ENCODE measurements around the gene HAUS3. TPM values are rescaled to one million over a fixed set of nuclear protein-coding genes. Genes with fewer than 3 reads are reported as not detected.
A peak's percentile ranks its signal among the peaks of the same experiment; 100 is the strongest.

The HAUS3 gene
- total and polyA plus RNA-seq, 2 of the 13 experiments (the other 11 are each of a cell fraction or from before 2014, with no cell fraction given): 3.9 to 12.6 TPM

DNA sequence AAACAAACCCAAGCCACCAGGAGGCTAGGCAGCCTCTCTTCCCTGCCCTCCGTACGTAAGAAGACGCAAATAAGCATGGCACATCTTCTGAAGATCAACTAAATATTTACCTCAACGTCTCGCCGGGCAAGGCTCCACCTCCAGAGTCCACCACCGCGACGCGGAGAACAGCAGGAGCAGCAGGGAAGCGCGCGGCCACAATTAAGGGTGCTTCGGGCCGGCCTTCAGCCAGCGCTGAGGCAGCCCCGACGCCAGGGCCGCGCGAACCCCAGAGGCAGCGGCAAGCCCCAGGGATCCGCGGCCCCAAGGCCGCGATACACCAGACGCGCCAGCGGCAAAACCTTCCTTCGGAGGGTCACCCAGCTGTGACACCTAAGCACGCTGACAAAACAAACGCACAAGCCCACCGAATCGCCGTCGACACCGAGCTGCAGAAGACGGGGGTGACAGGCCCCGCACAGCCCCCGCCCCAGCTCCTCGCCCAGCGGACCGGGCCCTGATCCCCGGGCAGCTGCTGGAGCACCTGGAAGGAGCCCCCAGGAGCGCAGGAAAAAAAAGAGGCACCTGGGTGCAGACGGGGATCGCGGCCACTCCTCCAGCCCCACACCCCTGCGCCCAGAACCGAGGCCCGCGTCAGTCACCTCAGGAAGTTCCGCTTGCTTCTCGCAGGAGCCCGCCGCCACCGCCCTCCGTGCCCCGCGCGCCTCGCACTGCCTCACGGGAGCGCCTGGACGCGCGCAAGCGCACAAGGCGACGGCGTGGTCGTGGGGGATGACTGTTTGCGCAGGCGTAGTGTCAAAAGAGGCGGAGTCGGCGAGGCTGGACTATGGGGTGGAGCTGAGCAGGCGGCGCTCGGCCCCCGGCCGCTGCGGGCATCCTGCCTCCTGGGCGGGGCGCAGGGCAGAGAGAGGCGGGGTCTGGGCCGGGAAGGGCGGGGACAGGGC lies at the start of gene HAUS3, which contains the start of gene POLN (continued):
- TF ChIP-seq ZNF569 (CRISPR knock-in tag; IDR thresholded peaks at IDR 0.05; ENCODE audit: borderline replicate concordance) (no peak), ZNF124 (CRISPR knock-in tag; IDR thresholded peaks at IDR 0.05) (no peak), ZNF772 (CRISPR knock-in tag; IDR thresholded peaks at IDR 0.05) (peak; percentile 33; the same call in 1 of the 2 replicates), NCOR1 (IDR thresholded peaks at IDR 0.05; ENCODE audit: borderline replicate concordance, low read length) (no peak), ZNF20 (CRISPR knock-in tag; IDR thresholded peaks at IDR 0.05) (no peak), SETDB1 (CRISPR knock-in tag; IDR thresholded peaks at IDR 0.05; ENCODE audit: borderline replicate concordance) (no peak), ZFX (CRISPR knock-in tag; IDR thresholded peaks at IDR 0.05; ENCODE audit: low read depth) (peak; percentile 94), ZNF333 (CRISPR knock-in tag; IDR thresholded peaks at IDR 0.05; ENCODE audit: borderline replicate concordance) (0 out of 2 replicates have a peak, but pooled peaks have one; percentile 25), KMT2B (CRISPR knock-in tag; IDR thresholded peaks at IDR 0.05) (peak; percentile 90), HNF4G (IDR thresholded peaks at IDR 0.05; ENCODE audit: borderline replicate concordance, low read depth, low read length) (no peak), HNF4G (CRISPR knock-in tag; IDR thresholded peaks at IDR 0.05; ENCODE audit: borderline replicate concordance, low read depth) (no peak), MTA3 (CRISPR knock-in tag; IDR thresholded peaks at IDR 0.05) (0 out of 2 replicates have a peak, but pooled peaks have one; percentile 49), ZFP1 (CRISPR knock-in tag; IDR thresholded peaks at IDR 0.05) (no peak), ZNF777 (CRISPR knock-in tag; IDR thresholded peaks at IDR 0.05) (peak; percentile 96), SALL2 (CRISPR knock-in tag; IDR thresholded peaks at IDR 0.05) (no peak), TRIM24 (CRISPR knock-in tag; IDR thresholded peaks at IDR 0.05) (no peak), ZFP37 (CRISPR knock-in tag; IDR thresholded peaks at IDR 0.05; ENCODE audit: borderline replicate concordance) (no peak), NONO (IDR thresholded peaks at IDR 0.05) (no peak), NONO (CRISPR knock-in tag; conservative IDR thresholded peaks at IDR 0.05) (peak; percentile 56; the same call in 1 of the 2 replicates), ZNF329 (CRISPR knock-in tag; IDR thresholded peaks at IDR 0.05; ENCODE audit: low read depth) (no peak), ZNF354B (CRISPR knock-in tag; IDR thresholded peaks at IDR 0.05) (no peak), MLLT10 (CRISPR knock-in tag; IDR thresholded peaks at IDR 0.05) (no peak)
- TF ChIP-seq, protein P1, sequence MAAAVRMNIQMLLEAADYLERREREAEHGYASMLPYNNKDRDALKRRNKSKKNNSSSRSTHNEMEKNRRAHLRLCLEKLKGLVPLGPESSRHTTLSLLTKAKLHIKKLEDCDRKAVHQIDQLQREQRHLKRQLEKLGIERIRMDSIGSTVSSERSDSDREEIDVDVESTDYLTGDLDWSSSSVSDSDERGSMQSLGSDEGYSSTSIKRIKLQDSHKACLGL (CRISPR knock-in tag; IDR thresholded peaks at IDR 0.05): peak; percentile 50; the same call in 1 of the 2 replicates
- TF ChIP-seq, protein P2, sequence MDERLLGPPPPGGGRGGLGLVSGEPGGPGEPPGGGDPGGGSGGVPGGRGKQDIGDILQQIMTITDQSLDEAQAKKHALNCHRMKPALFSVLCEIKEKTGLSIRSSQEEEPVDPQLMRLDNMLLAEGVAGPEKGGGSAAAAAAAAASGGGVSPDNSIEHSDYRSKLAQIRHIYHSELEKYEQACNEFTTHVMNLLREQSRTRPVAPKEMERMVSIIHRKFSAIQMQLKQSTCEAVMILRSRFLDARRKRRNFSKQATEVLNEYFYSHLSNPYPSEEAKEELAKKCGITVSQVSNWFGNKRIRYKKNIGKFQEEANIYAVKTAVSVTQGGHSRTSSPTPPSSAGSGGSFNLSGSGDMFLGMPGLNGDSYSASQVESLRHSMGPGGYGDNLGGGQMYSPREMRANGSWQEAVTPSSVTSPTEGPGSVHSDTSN (CRISPR knock-in tag; IDR thresholded peaks at IDR 0.05): no peak
- TF ChIP-seq, protein P3, sequence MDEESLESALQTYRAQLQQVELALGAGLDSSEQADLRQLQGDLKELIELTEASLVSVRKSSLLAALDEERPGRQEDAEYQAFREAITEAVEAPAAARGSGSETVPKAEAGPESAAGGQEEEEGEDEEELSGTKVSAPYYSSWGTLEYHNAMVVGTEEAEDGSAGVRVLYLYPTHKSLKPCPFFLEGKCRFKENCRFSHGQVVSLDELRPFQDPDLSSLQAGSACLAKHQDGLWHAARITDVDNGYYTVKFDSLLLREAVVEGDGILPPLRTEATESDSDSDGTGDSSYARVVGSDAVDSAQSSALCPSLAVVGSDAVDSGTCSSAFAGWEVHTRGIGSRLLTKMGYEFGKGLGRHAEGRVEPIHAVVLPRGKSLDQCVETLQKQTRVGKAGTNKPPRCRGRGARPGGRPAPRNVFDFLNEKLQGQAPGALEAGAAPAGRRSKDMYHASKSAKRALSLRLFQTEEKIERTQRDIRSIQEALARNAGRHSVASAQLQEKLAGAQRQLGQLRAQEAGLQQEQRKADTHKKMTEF (CRISPR knock-in tag; IDR thresholded peaks at IDR 0.05): no peak; the same call in 1 of the 2 replicates
- TF ChIP-seq, protein P4, sequence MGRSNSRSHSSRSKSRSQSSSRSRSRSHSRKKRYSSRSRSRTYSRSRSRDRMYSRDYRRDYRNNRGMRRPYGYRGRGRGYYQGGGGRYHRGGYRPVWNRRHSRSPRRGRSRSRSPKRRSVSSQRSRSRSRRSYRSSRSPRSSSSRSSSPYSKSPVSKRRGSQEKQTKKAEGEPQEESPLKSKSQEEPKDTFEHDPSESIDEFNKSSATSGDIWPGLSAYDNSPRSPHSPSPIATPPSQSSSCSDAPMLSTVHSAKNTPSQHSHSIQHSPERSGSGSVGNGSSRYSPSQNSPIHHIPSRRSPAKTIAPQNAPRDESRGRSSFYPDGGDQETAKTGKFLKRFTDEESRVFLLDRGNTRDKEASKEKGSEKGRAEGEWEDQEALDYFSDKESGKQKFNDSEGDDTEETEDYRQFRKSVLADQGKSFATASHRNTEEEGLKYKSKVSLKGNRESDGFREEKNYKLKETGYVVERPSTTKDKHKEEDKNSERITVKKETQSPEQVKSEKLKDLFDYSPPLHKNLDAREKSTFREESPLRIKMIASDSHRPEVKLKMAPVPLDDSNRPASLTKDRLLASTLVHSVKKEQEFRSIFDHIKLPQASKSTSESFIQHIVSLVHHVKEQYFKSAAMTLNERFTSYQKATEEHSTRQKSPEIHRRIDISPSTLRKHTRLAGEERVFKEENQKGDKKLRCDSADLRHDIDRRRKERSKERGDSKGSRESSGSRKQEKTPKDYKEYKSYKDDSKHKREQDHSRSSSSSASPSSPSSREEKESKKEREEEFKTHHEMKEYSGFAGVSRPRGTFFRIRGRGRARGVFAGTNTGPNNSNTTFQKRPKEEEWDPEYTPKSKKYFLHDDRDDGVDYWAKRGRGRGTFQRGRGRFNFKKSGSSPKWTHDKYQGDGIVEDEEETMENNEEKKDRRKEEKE (IDR thresholded peaks at IDR 0.05): no peak

Measured in HepG2 (cell line).